Measurements from ENCODE around the gene STAM2. TPM values are rescaled to one million over a fixed set of nuclear protein-coding genes. Genes with fewer than 3 reads are reported as not detected.

STAM2 gene
- total and polyA plus RNA-seq, 12 donors, result 6.5 to 45.8 (median 33.0) TPM

DNA sequence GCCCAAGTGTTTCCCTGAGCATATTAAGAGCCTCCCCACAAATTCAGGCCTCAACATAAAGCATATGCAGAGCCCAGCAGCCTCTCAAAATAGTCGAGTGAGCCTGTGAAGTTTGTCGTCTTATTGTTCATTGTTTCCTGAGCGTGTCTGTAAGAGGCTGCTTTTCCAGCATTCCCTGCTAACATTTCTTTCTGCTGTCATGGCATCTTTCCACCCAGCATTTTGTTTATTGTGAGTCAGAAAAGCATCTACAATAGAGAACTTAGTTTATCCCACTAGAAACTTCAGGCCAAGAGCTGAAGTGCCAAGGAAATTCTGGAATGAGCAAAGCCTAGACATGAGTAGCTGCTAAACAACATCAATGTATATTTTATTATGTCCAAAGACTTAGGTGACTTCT is 46.3 kb upstream of the STAM2 start:
- H3K27me3 ChIP-seq, result no peaks in the 10 kb centered on the region
- no peaks in the 10 kb centered on the region for H3K36me3 ChIP-seq (replicated peaks in 1 of 2)
- no peak for DNase-seq
- TF ChIP-seq, protein P1, sequence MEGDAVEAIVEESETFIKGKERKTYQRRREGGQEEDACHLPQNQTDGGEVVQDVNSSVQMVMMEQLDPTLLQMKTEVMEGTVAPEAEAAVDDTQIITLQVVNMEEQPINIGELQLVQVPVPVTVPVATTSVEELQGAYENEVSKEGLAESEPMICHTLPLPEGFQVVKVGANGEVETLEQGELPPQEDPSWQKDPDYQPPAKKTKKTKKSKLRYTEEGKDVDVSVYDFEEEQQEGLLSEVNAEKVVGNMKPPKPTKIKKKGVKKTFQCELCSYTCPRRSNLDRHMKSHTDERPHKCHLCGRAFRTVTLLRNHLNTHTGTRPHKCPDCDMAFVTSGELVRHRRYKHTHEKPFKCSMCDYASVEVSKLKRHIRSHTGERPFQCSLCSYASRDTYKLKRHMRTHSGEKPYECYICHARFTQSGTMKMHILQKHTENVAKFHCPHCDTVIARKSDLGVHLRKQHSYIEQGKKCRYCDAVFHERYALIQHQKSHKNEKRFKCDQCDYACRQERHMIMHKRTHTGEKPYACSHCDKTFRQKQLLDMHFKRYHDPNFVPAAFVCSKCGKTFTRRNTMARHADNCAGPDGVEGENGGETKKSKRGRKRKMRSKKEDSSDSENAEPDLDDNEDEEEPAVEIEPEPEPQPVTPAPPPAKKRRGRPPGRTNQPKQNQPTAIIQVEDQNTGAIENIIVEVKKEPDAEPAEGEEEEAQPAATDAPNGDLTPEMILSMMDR (IDR thresholded peaks at IDR 0.05), result no peak
- no peak for TF ChIP-seq POLR2A (IDR thresholded peaks at IDR 0.05)
- H3K4me1 ChIP-seq (replicated peaks in 1 of 2), result peaks cover 0 to 17% of the 10 kb centered on the region in 2 donors
- 80 to 94% (median 85%) methylated on average over 3 of the region's 3 CpGs for WGBS, 4 donors
- intact Hi-C loops (cut with DNase I), result no loop called here
- no peaks in the 10 kb centered on the region for H3K9me3 ChIP-seq (replicated peaks in 1 of 3)
- no peak overlapping the region for H3K27ac ChIP-seq
- H3K4me3 ChIP-seq, result no peak overlapping the region

DNA sequence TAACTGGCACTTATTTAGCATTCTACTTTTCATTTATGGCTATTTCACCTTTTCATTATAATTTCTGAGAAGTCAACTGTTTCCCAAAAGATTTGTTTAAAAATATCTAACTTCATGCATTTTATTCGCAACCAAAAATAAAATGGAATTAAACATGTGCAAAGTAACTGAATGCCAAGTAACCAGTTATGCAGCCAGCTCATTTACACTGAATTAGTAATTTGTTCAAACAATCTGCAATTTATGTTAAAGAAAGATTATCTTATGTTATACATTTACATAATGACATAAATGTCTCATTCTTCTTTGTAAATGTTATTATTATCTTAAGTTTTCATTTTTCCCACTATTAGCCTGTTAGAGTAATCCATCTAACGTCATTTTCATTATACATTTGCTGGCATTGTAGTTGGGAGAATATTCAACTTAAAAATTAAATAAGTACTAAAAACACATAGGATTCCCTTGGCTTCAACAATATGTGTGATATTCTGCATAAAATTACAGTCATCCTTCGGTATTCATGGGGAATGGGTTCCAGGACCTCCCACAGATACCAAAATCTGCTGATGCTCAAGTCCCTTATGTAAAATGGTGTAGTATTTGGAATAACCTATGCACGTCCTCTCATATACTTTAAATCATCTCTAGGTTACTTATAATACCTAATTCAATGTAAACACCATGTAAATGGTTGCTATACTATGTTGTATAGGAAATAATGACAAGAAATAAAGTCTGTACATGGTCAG is 43.7 kb upstream of the STAM2 start:
- intact Hi-C loops (cut with DNase I), result no loop called here
- WGBS, 4 donors, result 85 to 86% (median 85%) methylated on average over 4 of the region's 4 CpGs

DNA sequence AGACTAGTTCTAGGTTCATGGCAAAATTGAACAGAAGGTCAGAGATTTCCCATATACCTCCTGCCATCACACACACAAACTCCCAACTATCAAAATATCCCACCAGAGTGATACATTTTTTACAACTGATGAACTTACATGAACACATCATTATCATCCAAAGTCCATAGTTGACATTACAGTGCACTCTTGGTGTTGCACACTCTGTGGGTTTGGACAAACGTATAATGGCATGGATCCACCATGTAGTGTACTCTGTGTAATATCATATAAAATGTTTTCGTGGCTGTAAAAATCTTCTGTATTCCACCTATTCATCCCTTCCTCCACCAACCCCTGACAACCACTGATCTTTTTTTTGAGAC is 25.9 kb upstream of the STAM2 start:
- DNase-seq, result no peak
- WGBS, 4 donors, result 81 to 92% (median 88%) methylated on average over 2 of the region's 2 CpGs
- Histone ChIP-seq H3K4me3 (no peak overlapping the region), H3K27me3 (no peaks in the 10 kb centered on the region), H3K36me3 (replicated peaks in 1 of 2) (no peaks in the 10 kb centered on the region), H3K4me1 (replicated peaks in 1 of 2) (peaks cover 0 to 8% of the 10 kb centered on the region in 2 donors), H3K27ac (no peak overlapping the region), H3K9me3 (replicated peaks in 1 of 3) (no peaks in the 10 kb centered on the region)
- intact Hi-C loops (cut with DNase I), result no loop called here
- TF ChIP-seq, protein P1 (IDR thresholded peaks at IDR 0.05), result no peak
- no peak for TF ChIP-seq POLR2A (IDR thresholded peaks at IDR 0.05)

More for the DNA sequence above, 43.7 kb upstream of the STAM2 start:
- Histone ChIP-seq H3K4me3 (no peak overlapping the region), H3K27me3 (no peaks in the 10 kb centered on the region), H3K36me3 (replicated peaks in 1 of 2) (no peaks in the 10 kb centered on the region), H3K9me3 (replicated peaks in 1 of 3) (no peaks in the 10 kb centered on the region), H3K4me1 (replicated peaks in 1 of 2) (peaks cover 0 to 17% of the 10 kb centered on the region in 2 donors), H3K27ac (no peak overlapping the region)
- TF ChIP-seq, protein P1 (IDR thresholded peaks at IDR 0.05), result no peak
- no peak for TF ChIP-seq POLR2A (IDR thresholded peaks at IDR 0.05)
- no peak for DNase-seq

DNA sequence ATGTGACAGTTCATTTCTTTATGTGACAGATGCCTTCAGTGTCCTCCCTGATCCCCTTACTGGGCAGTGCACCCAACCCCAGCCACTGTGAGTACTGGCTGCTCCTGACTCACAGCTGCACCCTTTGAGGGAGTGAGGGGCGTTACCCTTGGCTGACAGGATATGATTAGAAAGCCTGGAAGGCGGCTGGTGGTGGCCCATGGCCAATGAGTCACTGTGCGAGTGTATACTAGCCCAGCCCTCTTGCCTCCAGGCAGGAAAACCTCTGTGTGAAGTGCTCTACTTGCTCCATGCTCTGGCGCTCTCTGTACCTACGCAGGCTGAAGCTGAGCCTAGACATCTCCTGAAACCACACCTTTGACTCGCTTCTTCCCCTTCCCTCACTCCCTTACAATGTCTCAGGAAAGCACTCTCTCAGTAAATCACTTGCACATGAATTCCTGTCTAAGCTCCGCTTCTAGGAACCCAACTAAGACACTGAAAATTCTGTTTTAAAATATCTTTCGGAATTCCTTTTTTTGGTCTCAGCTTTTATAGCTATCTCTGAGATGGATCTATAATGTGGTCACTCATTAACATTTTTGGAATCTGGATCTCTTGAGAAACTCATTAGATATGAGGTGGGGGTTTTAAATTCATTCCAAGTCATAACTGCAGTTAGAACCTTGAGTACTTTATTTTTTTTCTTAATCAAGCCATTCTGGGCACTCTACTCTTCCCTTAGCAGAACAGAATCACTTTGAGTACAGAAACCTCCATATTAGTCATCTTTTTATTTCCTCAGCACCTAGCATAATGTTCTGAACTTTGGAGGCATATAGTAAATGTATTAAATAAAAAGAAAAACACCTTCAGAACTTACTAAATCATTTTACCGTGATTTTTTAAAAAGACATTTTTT is 25.3 kb upstream of the STAM2 start:
- Histone ChIP-seq H3K27me3 (no peaks in the 10 kb centered on the region), H3K4me1 (replicated peaks in 1 of 2) (peaks cover 0 to 8% of the 10 kb centered on the region in 2 donors), H3K27ac (no peak overlapping the region), H3K4me3 (no peak overlapping the region), H3K9me3 (replicated peaks in 1 of 3) (no peaks in the 10 kb centered on the region), H3K36me3 (replicated peaks in 1 of 2) (no peaks in the 10 kb centered on the region)
- peak; percentile 77 to 91 (median 89) for DNase-seq
- TF ChIP-seq, protein P1 (IDR thresholded peaks at IDR 0.05), result no peak
- peak in 1 of 2 donors; percentile 20 for TF ChIP-seq POLR2A (IDR thresholded peaks at IDR 0.05)
- intact Hi-C loops (cut with DNase I), result no loop called here
- 59 to 85% (median 66%) methylated on average over 4 to 9 of the region's 9 CpGs for WGBS, 4 donors

Data from adrenal gland (tissue), 12 donors.